NCI-H2227 treated with DMSO at 0.1 percent for 48 hours (cell line): ENCODE data around the gene DRAM1.
"Not testable (repeated sequence)": the region's sequence is repeated elsewhere in the genome, so short reads cannot be mapped to it uniquely, and the experiment has no call there.

ENCODE experiments used
- DNase-seq: peaks from one replicate; lab custom pipeline; 2025; lab: John Stamatoyannopoulos, UW

DRAM1 gene, protein sequence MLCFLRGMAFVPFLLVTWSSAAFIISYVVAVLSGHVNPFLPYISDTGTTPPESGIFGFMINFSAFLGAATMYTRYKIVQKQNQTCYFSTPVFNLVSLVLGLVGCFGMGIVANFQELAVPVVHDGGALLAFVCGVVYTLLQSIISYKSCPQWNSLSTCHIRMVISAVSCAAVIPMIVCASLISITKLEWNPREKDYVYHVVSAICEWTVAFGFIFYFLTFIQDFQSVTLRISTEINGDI

GRCh38 chr12:101876861-101877805 is at the start of gene DRAM1:
Gene DRAM1 (plus strand): TSS chr12:101877580. CDS start chr12:101877790, 210 bp downstream.
- peak; percentile 31 for DNase-seq

DNA sequence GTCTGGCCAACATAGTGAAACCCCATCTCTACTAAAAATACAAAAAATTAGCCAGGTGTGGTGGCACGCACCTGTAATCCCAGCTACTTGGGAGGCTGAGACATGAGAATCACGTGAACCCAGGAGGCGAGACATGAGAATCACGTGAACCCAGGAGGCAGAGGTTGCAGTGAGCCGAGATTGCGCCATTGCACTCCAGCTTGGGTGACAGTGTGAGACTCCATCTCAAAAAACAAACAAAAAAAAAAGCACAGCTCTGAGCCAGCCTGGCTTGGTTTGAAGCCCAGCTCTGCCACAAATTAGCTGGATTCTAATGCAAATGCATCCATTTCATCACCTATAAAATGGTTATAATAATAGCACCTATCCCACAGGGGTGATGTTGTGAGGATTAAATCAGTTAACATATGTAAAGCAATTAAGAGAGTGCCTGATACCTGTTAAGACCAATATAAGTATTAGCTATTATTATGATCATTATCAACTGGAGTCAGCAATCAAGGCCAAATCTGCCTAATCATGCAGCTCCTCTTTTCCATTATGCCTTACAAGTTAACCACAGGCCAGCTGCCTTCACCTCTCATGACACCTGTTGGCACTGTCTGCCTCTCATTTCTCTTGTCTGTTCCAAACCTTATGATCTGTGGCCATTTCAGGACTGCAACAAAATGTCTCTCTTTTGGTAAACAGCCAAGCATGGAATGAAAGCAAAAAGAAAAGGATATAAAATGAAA is 48.8 kb upstream of the DRAM1 start:
- no peak for DNase-seq

GRCh38 chr12:101829639-101830366 is 47.6 kb upstream of the DRAM1 start:
- no peak for DNase-seq

DNA sequence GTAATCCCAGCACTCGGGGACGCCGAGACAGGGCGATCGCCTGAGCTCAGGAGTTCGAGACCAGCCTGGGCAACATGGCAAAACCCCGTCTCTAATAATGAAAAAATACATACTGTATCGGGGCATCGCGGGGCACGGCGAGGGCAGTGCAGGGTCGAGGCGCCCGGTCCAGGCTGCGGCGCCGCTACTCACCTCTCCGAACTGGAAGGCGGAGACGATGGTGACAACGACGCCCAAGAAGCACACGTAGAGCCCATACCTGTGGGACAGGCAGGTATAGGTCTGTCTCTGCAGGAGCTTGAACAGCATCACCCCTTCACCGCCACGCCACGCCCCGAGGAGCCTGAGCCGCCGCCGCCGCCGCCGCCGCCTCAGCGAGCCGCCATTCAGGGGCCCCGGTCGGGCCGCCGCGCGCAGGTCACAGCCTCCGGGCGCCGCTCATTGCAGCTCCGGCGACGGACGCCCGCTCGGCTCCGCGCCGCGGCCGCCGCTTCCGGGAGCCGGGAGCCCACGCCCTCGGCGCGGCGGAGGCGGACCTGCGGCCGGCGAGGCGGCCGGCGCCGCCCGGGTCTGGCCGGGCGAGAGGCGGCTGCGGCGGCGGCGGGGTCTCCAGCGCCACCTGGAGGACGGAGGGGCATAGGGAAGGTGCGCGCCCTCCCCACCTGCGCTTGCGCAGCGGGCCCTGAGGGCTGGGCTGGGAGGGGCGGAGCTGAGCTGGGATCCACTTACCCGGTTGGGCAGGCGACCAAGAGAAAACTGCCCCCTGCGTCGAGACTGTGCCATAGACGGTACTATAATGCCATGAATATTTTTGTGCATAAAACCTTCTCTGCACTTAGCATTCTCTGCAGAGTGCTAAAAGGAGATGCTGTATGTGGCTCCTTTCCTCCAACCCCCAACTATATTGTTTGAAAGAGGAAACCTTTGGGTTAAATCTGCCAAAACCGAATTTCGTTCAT is 46.7 kb upstream of the DRAM1 start, which contains the start of gene GNPTAB:
GNPTAB (minus strand) TSS at position 593 of the 959 bp plus-strand sequence; CDS start at position 309, 284 bp downstream.
- DNase-seq: peak; percentile 93

- DNase-seq: no peak
These were observed 45.4 kb upstream of the DRAM1 start for GRCh38 chr12:101832030-101832429.

- DNase-seq: no peak
These were observed 38.6 kb upstream of the DRAM1 start for GRCh38 chr12:101838628-101839323.

DNA sequence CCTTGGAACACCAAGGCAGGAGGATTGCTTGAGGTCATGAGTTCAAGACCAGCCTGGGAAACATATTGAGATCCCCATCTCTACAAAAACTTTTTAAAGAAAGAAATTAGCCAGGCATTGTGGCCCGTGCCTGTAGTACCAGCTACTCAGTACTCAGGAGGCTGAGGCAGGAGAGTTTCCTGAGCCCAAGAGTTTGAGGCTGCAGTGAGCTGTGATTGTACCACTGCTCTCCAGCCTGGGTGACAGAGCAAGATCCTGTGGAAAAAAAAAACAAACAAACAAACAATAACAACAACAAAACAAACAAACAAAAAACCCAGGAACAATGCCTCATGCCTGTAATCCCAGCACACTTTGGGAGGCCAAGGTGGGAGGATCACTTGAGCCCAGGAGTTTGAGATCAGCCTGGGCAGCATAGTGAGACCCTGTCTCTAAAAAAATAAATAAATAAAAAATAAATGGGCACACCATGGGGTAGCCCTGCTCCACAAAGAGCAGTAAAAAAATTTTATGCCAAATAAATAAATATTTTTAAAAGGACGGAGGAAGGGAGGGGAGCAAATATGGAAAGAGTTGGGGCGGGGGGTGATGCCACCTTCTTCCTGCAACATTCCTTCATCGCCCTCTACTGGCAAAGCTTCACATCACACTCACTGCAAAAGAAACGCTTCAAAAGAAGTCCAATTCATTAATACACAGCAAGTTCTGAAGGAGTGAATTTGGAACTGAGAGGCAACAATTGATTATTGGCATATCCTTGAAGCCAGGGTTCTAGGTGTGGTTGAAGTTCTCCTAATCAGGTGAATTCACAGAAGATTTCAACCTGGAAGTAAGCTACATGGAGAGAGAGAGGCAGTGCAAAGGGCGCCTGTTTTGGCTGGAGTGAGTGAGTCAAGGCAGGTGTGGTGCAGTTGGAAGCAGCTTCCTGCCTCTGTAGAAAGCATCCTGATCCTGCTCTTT is 37.8 kb upstream of the DRAM1 start:
- DNase-seq: peak; percentile 53

DNA sequence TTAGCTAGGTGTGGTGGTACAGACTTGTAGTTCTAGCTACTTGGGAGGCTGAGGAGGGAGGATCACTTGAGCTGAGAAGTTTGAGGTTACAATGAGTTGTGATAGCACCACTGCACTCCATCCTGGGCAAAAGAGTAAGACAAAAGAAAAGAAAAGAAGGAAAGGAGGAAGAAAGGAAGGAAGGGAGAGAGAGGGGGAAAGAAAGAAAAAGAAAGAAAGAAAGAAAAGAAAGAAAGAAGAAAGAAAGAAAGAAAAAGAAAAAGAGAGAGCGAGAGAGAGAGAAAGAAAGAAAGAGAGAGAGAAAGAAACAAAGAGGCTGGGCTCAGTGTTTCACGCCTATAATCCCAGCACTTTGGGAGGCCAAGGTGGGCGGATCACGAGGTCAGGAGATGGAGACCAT is 36.3 kb upstream of the DRAM1 start:
- no peak for DNase-seq

DNA sequence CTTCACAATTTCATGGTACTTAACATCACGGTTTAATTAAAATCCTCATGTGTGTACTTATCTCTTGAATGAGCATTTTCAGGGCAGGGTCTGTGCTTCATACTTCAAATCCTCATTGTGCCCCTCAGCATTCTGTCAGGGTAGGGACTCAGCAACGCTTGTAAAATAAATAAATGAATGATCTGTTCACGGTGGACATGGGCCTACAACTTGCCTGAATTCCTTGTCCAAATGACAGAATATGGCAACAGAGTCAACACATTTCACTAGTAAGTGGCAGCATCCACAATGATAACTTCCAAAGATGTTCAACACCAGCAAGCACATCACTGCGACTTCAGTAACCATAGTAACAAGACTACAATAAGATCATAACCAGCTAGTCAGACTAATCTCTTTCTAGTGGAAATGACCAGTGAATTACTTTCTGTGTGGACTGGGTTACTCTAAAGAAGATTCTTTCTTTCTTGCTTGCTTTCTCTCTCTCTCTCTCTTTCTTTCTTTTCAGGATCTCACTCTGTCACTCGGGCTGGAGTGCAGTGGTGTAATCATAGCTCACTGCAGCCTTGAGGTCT is 32.2 kb upstream of the DRAM1 start:
- no peak for DNase-seq

DNA sequence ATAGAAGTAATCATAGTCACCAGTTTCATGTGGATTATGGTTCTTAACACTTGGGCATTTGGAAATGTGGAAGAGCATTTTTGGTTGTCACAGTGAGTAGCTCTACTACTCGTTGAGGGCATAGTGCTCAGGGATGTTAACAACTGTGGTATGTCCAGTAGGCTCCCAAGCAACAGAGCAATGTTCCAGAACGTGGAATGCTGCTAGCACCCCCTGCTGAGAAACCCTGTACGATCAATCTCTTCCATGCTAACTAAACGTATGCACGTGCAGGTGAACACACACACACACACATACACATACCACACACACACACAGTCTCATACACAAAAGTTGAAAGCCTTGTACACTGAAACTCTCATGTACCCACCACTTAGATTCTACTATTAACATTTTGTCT is 30.1 kb upstream of the DRAM1 start:
- DNase-seq: no peak

- DNase-seq: no peak
These were observed 27.2 kb upstream of the DRAM1 start for GRCh38 chr12:101850199-101850598.

GRCh38 chr12:101852998-101853397 is 24.4 kb upstream of the DRAM1 start:
- no peak for DNase-seq

GRCh38 chr12:101854747-101855146 is 22.6 kb upstream of the DRAM1 start:
- DNase-seq: no peak

DNA sequence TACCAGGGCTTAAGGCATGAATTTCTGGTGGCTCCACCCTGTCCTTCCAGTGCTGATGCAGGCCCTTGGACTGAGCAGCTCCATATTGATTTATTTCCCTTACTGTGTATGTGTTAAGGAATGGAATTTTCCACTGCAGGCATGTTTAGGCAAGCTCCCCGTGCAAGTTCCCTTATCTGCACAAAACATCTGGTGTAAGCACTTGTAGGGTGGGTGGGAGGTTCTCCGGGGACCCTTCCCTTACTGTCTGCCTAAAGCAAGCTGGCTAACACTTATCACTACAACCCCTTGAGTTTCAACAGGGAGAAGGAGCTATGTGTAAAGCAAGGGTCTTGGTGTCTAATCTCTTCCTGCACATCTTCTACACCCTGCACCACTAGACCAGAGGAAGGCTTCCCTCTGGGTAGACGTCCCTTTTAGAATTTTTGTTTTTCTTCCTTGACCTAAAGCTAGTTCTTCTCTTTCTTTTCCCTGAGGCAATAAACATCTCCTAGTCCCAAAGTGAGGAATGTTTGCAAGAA is 22.0 kb upstream of the DRAM1 start:
- no peak for DNase-seq

GRCh38 chr12:101855976-101856375 is 21.4 kb upstream of the DRAM1 start:
- no peak for DNase-seq

- not testable (repeated sequence) for DNase-seq
These were observed 20.8 kb upstream of the DRAM1 start for GRCh38 chr12:101856614-101857013.

DNA sequence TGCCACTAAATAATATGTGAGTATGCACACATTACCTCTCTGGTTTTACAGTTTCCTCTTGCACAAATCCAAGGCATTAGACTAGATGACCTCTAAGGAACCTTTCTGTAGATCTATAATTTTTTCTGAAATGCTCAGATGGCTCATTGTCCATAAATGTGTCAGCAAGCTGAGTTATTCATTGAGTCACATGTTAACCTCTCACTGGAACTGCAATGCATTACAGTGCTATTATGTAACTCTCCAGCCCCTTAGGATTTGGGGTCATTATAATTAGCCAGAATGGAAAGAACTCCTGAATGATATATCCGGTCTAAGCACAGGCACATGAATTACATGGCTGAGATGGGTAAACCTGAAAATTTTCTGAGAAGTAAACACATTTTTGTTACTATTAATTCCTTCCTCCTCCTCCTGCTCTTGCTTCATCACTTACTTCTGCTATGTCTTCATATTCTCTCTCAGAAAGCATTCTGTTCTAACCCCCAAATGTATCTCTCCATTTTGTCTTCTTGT is 20.3 kb upstream of the DRAM1 start:
- peak; percentile 50 for DNase-seq

- no peak for DNase-seq
These were observed 19.0 kb upstream of the DRAM1 start for GRCh38 chr12:101858361-101858760.
